Tracheal epithelial cell (primary cell): Measurements from ENCODE around the gene CD3G. TPM values are rescaled to one million over a fixed set of nuclear protein-coding genes. Genes with fewer than 3 reads are reported as not detected.

ENCODE experiments used
- total RNA-seq: library from RNA; depleted of rRNA; stranded (reverse); fragments of >200 nt; gene quantifications from 2 replicates; pipeline ENCODE4 v1.2.1, GENCODE V29; 2014

The CD3G gene
- total RNA-seq: not detected in 2 replicates

DNA sequence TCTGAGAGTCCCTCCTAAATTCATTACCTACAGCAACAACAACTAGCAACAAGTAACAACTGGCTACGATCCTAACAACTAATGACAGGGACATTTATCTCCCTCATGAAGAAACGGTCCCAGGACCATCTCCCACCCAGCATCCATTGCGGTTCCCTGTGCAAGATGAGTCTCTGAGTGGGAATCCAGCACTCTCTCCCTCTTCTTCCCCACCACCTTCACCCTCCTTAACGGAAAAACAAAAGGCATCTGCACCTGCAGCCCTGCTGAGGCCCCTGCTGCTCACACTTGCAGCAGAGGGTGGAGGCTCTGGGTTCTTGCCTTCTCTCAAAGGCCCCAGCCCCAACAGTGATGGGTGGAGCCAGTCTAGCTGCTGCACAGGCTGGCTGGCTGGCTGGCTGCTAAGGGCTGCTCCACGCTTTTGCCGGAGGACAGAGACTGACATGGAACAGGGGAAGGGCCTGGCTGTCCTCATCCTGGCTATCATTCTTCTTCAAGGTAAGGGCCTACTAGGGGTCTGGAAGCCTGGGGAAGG, at the start of gene CD3G:
Gene CD3G, plus strand, starts transcription at position 364 of the 535 bp plus-strand sequence. Its CDS starts 80 bp downstream, at position 444.

GRCh38 chr11:118304568-118305248, 39.4 kb upstream of the CD3G start, which contains the start of gene CD3E:
Gene CD3E, plus strand, starts transcription at chr11:118304730. Its CDS starts 223 bp downstream, at chr11:118304953.

GRCh38 chr11:118342503-118343161, 1.5 kb upstream of the CD3G start, which contains the start of gene CD3D:
Gene CD3D, minus strand, starts transcription at chr11:118342705. Its CDS starts 98 bp downstream, at chr11:118342607.

DNA sequence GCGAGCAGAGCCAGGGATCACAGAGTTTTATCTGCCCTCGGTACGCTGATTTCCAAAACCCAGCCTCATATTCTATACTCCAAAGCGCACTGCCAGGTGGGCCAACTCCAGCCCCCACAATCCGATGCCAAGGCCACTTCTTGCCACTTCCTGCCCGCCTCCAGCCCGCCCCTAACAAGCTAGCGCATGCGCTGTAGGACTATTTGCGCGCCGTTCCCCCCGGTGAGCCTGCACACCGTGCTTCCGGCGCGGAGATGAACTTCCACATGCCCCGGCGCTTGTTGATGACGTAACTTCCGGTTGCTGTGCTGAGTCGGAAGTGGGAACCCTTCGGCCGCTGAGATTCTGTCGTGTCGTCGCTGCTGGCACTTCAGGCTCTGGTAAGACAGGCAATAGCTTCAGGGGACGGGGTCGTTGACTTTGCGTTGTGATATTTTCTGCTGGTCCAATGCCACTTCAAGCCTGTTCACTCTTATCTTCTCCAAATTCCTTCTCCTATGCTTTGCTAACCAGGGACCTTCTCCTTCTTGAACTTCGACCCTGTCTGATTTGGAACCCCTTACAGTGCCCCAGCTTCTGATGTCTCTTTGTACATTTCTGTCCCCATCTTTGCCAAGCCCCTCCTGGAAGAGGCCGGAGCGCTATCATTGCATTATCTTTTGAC, 15.3 kb downstream of the CD3G start, which contains the start of gene UBE4A:
Gene UBE4A, plus strand, starts transcription at position 306 of the 664 bp plus-strand sequence. CDS start 5,481 bp downstream, outside the sequence.

GRCh38 chr11:118401151-118401879, 57.2 kb downstream of the CD3G start, which contains the start of gene ATP5MG:
Gene ATP5MG, plus strand, starts transcription at chr11:118401606. Its CDS starts 60 bp downstream, at chr11:118401666.

Other genes starting within 250 kb of the CD3G start
- 0.43 and 3.4 TPM in 2 replicates for gene SCN4B, start 191.5 kb upstream of the CD3G start, total RNA-seq
- 0.21 and 0.24 TPM in 2 replicates for gene SCN2B, start 167.7 kb upstream of the CD3G start, total RNA-seq
- not detected in 2 replicates for gene JAML, start 119.3 kb upstream of the CD3G start, total RNA-seq
- 28.2 and 34.3 TPM in 2 replicates for gene MPZL3, start 92.0 kb upstream of the CD3G start, total RNA-seq
- 72.3 and 106 TPM in 2 replicates for gene MPZL2, start 80.0 kb upstream of the CD3G start, total RNA-seq
- not detected in 2 replicates for gene CD3E, start 39.6 kb upstream of the CD3G start, total RNA-seq
- gene CD3D, start 1.6 kb upstream of the CD3G start, total RNA-seq: not detected in 2 replicates
- gene UBE4A, start 15.3 kb downstream of the CD3G start, total RNA-seq: 22.6 and 23.1 TPM in 2 replicates
- gene ATP5MG, start 57.3 kb downstream of the CD3G start, total RNA-seq: 40.5 and 54.1 TPM in 2 replicates
- 15.2 and 17.1 TPM in 2 replicates for gene KMT2A, start 92.1 kb downstream of the CD3G start, total RNA-seq
- gene TTC36, start 183.1 kb downstream of the CD3G start, total RNA-seq: 1.1 and 1.7 TPM in 2 replicates
- 38.3 and 46.9 TPM in 2 replicates for gene TMEM25, start 186.8 kb downstream of the CD3G start, total RNA-seq
- gene IFT46, start 221.6 kb downstream of the CD3G start, total RNA-seq: 20.0 and 21.2 TPM in 2 replicates
- 71.8 and 92.5 TPM in 2 replicates for gene ARCN1, start 228.1 kb downstream of the CD3G start, total RNA-seq